ENCODE data around the gene PARP6.

The PARP6 gene

GRCh38 chr15:72198356-72199204 is 73.8 kb downstream of the PARP6 start:
- no peak for DNase-seq

- DNase-seq: no peak
These were observed 74.6 kb downstream of the PARP6 start, which contains the start of gene GRAMD2A for GRCh38 chr15:72197460-72198355. GRAMD2A (minus strand) TSS chr15:72197787.

GRCh38 chr15:72197041-72197459 is 75.3 kb downstream of the PARP6 start:
- no peak for DNase-seq

GRCh38 chr15:72196409-72197040 is 75.8 kb downstream of the PARP6 start:
- DNase-seq: no peak

- no peak for DNase-seq
These were observed 77.2 kb downstream of the PARP6 start for GRCh38 chr15:72195101-72195511.

GRCh38 chr15:72193836-72194396 is 78.4 kb downstream of the PARP6 start:
- no peak for DNase-seq

- DNase-seq: no peak
These were observed 79.9 kb downstream of the PARP6 start for GRCh38 chr15:72192416-72192815.

Data from NCI-H1436 treated with DMSO at 0.1 percent for 48 hours (cell line).